Suppressor macrophage (primary cell): ENCODE measurements around the gene HPCAL1.

Source experiments
- DNase-seq, 4 experiments: peaks; one replicate each; pipeline ENCODE4 v3.0.0-alpha.2; 2020 to 2022

The HPCAL1 gene

DNA sequence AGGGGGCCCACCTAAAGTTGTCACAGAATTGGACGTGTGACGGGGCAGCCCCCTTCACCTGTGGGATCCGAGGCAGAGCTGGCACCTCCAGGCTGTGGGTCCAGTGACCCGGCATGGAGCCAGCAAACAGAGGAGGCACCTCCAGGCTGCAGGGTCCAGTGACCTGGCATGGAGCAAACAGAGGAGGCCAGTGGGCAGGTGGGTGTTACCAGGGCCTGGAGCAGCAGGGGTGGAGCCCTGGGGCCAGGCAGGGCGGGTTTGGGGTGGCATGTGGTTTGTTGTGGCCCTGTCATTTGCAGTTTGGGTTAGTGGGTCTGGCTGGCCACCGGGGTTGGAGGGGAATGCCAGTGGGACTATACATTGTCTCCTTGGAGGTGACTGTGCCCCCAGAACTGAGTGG, 68.2 kb downstream of the HPCAL1 start:
- no peak for DNase-seq

- no peak for DNase-seq
Measured at GRCh38 chr2:10371441-10372196, 68.9 kb downstream of the HPCAL1 start.

DNA sequence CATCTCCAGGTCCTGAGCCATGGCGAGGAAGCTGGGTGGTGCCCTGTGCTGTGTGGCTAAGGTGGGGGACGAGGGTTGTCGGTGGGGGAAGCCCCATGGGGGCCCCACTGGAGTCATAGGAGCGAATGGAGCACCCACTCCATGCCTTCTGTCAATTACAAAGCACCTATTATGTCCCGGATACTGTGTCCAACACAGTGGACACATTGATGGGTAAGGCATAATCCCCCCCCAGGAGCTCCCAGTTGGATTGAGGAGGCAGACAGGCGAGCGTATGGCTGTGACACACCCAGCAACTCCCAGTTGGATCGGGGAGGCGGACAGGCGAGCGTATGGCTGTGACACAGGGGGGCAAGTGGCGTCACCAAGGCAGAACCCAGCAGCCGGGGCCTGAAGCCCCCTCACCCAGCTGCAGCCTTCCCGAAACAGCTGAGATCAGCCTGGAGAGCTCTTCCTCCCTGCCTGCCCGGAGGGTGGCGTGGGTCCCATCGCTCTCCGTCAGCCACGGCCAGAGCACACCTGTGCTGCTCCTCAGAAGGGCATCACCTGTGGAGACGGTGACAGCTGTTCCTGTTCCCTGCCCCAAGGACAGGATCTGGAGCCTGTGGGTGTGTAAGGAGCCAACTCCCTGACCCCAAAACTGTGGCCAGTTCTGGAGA, 69.6 kb downstream of the HPCAL1 start:
- DNase-seq = no peak

DNA sequence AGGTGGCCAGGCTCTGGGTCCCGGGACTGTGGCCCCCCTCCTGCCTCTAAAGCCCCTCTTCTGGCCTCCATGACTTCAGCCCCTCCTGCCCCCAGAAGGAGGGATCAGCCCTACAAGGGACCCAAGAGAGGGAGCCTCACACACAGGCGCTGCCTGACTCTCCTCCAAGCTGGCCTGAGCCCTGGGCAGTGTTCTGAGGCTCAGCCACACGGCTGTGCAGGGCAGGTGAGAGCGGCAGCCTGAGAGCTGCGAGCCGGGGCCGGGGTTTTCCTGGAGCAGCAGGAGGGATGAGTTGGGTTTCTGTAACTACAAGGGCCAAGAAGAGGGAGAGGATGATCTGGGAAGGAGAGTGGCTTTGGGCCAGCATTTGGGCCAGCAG, 70.1 kb downstream of the HPCAL1 start:
- no peak for DNase-seq

- DNase-seq = no peak
Measured at GRCh38 chr2:10373931-10374330, 71.2 kb downstream of the HPCAL1 start.

DNA sequence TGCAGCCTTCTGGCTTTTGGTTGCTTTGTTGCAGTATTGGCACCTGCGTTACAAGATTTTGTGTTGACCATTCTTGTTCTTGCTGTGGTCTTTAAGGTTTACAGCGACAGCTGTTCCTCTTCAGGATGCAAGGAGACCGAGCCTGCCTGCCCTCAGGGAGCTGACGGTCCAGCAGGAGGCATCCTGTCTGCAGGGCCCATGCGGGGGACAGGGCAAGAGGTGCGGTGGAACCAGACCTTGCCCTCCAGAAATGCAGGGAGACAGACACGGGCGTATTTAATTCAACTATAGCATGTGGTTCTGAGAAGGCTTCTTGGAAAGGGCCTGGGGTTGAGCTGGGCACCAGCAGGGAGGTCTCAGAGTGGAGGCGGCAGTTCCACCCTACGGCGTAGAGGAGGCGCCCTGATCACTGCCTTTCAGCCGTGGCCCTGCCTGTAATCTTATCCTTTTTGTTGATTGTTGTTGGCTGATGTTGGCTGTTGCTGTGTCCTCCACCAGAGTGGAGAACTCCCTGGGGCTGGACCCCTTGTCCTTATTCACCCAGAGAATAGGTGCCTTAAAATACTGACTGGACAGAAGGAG, 71.7 kb downstream of the HPCAL1 start:
- DNase-seq = no peak

DNA sequence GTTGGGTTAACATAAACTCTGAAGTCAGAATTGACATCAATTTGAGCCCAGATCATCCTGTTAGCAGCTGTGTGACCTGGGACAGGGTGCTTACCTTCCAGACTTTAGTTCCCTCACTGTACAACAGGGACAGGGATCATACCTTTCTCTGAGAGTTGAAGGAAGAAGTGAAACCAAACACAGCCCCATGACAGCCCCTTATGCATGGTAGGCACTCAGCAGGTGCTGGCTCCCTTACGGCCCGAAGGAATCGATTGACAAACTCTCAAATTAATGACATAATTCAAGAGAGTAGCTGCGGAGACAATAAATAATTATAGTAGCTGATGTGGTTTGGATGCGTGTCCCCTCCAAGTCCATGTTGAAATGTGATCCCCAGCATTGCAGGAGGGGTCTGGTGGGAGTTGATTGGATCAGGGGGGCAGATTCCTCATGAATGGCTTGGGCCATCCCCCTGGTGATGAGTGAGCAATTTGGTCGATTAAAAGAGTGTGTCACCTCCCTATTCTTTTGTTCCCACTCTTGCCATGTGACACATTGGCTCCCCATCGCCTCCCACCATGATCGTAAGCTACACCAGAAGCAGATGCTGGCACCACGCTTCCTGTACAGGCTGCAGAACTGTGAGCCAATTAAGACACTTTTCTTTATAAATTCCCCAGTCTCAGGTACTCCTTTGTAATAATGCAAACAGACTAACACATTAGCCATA, 73.0 kb downstream of the HPCAL1 start:
- DNase-seq = peak; percentile 44 to 64 (median 58)

GRCh38 chr2:10377052-10377746, 74.5 kb downstream of the HPCAL1 start:
- DNase-seq = no peak

- no peak for DNase-seq
Measured at GRCh38 chr2:10377747-10378085, 75.0 kb downstream of the HPCAL1 start.

GRCh38 chr2:10378189-10378588, 75.5 kb downstream of the HPCAL1 start:
- no peak for DNase-seq

GRCh38 chr2:10380048-10380926, 77.6 kb downstream of the HPCAL1 start:
- DNase-seq = peak; percentile 76 to 92 (median 88)

GRCh38 chr2:10381997-10382353, 79.3 kb downstream of the HPCAL1 start:
- no peak for DNase-seq

DNA sequence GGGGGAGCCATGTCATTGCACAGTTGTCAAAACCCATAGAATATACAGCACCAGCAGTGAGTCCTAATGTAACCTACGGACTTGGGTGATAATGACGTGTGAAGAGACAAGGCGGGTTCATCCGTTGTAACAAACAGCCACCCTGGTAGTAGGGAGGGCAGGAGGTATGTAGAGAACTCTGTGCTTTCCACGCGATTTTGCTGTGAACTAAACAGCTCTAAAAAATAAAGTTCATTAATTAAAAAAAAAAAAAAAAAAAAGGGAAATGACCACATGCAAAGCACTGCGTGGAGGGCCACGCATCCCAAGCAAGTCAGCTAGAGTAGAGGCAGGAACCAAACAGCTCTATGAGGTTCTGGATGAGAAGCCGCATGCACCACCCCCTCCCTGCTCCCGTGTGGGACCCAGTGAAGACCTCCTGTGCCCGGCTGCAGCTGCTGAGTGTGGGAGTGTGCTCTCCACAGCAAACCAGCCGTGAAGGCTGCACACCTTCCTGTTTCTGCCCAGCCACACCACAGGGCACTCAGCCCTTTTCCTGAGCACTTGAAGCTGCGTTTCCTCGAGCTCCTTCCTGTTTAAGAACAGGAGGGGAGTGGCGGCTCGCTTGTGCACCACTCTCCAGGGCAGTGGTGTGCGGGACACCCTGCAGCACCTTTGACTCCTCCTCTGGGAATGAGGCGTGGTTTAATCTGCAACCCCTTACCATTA, 79.8 kb downstream of the HPCAL1 start:
- peak; percentile 79 to 88 (median 87) for DNase-seq

DNA sequence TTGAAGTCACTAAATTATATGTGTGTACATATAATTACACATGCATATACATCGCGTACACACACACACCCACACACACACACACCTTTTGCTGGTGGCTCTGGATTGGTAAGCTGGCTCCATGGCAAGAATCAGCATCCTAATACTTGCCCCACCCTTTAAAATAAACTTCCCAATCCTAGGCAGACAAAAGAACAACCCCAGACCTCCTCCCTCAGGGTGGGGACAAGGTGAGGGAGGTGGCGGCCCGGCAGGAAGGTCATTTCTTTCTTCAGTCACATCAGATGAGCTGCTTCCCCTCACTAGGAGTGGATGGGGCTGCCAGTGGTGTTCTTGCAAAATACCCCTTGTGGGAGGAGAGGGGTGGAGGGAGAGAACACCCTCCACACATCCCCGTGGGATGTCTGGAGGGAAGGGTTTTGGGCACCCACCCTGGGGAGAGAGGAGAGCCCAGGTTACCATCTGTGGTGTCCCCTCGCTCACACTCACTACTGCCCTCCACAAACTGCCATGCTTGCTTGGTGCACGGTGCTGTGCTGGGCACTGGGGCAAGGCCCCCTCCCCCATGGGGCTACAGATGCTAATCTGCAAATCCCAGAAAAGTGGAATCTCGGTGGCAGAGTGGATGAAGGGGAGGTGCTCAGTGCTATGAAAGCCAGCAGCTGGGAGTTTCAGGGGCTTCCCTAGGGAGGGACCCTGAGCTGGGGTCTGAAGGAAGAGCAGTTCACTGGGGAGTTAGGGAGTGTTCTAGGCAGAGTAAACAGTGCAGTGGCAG, 81.4 kb downstream of the HPCAL1 start:
- DNase-seq = peak in 3 of 4 experiments; percentile 60 to 66 (median 63)

DNA sequence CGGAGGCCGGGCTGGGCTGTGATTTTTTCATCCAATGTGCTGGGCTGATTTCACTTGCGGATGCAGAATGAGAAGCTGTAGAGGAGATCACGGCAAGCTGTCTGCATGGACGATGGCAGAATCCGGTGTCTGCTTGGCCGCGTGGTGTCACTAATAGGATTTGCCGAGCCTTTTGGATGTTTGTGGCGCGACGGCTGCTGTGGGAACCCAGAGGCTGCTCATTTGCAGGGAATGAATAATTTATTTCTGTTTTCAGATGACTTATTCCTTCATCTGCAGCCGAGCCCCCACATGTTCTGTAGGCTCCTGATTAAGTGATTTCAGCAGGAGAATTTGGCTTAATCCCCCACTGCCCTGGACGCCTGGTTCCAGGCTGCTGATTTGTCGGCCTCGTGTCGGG, 82.8 kb downstream of the HPCAL1 start:
- no peak for DNase-seq

DNA sequence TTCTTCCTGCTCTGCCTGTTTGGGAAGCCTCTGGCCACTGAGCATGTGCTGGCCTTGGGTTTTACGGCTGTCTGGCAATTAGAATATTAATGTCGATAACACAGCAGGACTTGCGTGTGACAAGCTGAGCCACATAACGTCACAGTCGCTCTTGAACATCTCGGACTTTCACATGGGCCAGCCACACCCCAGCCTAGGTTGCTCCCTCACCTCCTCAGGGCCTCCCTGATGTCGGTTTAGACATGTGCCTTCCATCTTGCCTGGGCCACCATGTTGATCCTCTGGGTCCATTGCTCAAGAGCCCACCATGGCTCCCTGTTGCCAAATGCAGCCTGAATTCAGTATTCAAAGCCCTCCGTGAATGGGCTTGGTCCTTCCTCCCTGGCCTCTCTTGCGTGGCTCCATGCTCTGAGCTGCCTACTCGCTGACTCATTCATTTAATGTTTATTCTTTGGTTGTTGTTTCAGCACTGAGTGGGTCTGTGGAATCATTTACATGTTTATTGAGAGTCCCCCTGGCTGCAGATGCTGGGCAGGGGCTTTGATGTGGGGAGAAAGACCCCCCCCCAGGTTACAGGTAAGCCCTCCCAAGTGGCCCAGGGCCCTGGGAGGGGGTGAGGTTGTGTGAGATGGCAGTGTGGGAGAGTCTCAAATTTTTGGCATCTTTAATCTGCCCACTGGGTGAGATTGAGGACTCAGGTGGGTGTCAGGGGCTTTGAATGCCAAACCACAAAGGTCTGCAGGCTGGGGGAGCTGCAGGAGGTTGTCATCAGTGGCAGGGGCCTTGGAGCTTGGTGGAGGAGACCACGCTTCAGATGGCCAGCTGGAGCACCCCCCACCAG, 83.4 kb downstream of the HPCAL1 start:
- peak; percentile 42 to 66 (median 62) for DNase-seq

DNA sequence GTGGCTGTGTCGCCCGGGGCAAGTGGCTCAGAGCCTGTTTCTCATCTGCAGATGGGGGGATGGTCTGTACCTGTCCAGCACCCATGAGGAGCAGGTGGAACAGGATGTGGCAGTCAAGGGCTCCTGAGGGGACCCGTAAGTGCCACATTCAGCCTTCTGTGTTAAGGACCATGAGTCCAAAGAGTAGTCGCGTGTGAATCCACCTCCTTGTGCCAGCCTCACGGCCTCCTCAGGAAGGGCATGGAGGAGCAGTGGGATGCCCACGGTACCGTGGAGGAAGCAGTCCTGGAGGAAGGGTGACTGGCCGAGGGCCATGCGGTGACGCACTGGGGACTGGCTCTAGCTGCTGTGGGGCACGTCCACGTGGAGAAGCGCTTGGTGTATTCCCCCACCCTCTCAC, 84.3 kb downstream of the HPCAL1 start:
- no peak for DNase-seq

DNA sequence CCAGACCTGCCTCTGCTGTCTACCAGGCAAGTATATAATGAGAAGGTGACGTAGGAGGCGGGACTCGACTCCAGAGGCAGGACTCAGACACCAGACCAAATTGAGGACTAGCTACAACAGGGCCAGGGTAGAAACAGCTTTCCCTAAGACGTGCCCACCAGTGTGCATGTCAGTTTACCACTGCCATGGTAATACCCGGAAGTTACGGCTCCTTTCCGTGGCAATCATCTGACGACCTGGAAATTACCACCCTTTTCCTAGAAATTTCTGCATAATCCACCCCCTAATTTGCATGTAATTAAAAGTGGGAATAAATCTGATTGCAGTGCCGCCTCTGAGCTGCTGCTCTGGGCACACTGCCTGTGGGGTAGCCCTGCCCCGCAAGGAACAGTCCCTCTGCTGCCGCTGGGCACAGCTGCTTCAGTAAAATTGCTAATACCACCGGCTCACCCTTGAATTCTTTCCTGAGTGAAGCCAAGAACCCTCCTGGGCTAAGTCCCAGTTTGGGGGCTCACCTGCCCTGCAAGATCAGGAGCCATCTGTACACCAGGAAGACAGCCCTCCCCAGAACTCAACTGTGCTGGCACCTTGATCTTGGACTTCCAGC, 86.4 kb downstream of the HPCAL1 start:
- no peak for DNase-seq

DNA sequence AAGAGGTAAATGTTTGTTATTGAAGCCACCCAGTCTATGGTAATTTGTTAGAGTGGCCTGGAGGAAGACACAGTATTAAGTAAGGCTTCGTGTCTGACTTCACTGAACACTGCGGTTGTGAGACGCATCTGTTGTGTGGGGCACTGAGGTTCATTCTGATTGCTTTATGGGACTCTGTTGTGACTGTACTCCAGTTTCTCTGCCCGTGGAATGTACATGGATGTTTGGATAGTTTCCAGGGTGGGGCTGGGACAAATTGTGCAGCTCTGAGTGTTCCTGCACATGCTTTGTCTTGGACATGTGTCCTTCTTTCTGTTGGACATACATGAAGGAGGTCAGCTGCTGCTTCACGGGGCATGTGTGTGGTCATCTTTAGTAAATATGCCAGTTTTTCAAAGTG, 86.9 kb downstream of the HPCAL1 start:
- DNase-seq = no peak
